Astrocyte of the cerebellum (primary cell): ENCODE data around the gene CYTH3.

ENCODE experiments used
- DNase-seq: peaks from one replicate; pipeline ENCODE4 v3.0.0-alpha.2; 2011; ENCODE audit warnings: low read depth
- H3K4me3 ChIP-seq: 2 replicates; pipeline ENCODE4 v1.5.1; 2011; ENCODE audit warnings: mild to moderate bottlenecking, low read depth, low read length, moderate library complexity
- in situ Hi-C: cut with HindIII; loops from 2 replicates; pipeline ENCODE4 v1.10.0; 2017; ENCODE audit warnings: low sequenced_read_pairs
- TF ChIP-seq, protein P1 (sequence below): IDR thresholded peaks from 2 replicates; pipeline ENCODE4 v1.5.1; 2012; ENCODE audit warnings: low read length, low read depth, moderate library complexity, mild to moderate bottlenecking; ENCODE audit errors: missing control alignments

The CYTH3 gene

GRCh38 chr7:6210621-6211372 is 61.6 kb downstream of the CYTH3 start:
- DNase-seq, result no peak
- in situ Hi-C loops, result no loop called here
- no peak overlapping the region for H3K4me3 ChIP-seq
- TF ChIP-seq, protein P1, sequence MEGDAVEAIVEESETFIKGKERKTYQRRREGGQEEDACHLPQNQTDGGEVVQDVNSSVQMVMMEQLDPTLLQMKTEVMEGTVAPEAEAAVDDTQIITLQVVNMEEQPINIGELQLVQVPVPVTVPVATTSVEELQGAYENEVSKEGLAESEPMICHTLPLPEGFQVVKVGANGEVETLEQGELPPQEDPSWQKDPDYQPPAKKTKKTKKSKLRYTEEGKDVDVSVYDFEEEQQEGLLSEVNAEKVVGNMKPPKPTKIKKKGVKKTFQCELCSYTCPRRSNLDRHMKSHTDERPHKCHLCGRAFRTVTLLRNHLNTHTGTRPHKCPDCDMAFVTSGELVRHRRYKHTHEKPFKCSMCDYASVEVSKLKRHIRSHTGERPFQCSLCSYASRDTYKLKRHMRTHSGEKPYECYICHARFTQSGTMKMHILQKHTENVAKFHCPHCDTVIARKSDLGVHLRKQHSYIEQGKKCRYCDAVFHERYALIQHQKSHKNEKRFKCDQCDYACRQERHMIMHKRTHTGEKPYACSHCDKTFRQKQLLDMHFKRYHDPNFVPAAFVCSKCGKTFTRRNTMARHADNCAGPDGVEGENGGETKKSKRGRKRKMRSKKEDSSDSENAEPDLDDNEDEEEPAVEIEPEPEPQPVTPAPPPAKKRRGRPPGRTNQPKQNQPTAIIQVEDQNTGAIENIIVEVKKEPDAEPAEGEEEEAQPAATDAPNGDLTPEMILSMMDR, result no peak

- TF ChIP-seq, protein P1, result no peak
- H3K4me3 ChIP-seq, result no peak overlapping the region
- in situ Hi-C loops, result loop anchor here (10.0 kb wide), 1 partner anchor 55 kb away; no protein-coding TSS in a partner anchor
- DNase-seq, result no peak
Observed at GRCh38 chr7:6209340-6209739, 63.1 kb downstream of the CYTH3 start.

DNA sequence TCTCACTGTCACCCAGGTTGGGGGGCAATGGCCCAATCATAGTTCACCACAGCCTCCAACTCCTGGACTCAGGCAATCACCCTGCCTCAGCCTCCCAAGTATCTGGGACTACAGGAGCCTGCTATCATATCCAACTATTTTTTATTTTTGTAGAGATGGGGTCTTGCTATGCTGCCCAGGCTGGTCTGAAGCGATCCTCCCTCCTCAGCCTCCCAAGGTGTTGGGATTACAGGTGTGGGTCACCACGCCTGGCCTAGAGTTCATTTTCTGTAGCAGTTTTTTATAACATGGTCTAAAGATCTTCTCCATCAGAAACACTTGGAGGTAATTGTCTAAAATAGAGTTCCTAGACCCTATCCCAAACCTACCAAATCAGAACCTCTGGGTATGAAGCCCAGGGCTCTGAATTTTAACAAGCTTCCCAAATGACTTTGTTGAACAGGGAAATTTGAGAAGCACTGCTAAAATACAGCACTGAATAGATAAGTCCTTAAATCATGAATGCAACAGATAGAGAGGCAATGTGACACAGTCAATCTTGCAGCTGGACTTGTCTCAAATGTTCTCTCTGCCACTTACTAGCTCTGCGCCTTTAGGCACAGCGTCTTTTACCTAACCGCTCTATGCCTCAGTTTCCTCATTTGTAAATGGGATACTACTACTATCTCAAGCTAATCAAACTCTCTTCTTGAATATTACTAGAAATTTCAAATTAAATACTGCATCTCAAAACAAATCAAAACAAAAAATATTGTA is 63.7 kb downstream of the CYTH3 start:
- in situ Hi-C loops, result loop anchor here (10.0 kb wide), 1 partner anchor 56 kb away; no protein-coding TSS in a partner anchor
- H3K4me3 ChIP-seq, result no peak overlapping the region
- DNase-seq, result no peak
- TF ChIP-seq, protein P1, result no peak

DNA sequence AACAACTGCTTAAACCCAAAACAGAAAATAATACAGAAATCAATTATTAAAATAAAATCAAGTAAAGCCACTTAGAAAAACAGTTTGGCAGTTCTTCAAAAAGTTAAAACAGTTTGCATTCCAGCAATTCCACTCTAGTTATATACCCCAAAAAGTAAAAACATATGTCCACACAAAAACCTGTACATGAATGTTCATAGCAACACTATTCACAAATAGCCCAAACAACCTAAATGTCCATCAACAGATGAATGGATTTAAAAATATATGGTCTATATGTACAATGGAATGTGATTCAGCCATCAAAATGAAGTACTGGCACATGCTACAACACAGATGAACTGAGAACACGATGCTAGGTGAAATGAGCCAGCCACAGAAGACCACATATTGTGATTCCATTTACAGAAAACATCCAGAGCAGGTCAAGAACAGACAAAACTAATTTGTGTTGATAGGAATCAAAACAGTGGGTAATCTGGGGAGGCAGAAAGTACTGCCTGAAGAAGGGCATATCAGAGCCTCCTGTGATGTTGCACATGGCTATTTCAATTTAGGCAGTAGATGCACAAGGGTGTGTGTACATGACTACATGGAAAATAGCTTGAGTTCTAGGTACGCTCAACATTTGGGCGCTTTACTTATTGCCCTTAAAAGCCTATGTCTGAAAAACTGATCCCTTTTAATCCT is 66.3 kb downstream of the CYTH3 start:
- in situ Hi-C loops, result loop anchor here (10.0 kb wide), 1 partner anchor 59 kb away; no protein-coding TSS in a partner anchor
- DNase-seq, result no peak
- TF ChIP-seq, protein P1, result no peak
- no peak overlapping the region for H3K4me3 ChIP-seq

DNA sequence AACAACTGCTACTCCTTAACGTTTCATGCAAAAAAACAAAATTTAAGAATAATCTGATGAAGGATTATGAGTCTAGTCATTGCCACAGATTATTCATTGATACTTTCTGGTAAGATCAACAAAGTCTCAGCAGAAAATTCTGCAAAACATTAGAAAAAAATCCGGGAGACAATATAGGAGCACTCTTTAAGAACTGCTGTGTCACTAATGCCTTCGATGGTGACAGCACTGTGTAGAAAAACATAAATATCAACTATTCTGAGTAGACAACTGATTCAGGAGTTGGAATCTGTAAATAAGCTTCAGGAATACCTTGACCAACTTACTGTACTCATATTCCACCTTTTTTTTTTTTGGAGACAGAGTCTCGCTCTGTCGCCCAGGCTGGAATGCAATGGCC is 69.0 kb downstream of the CYTH3 start:
- in situ Hi-C loops, result loop anchor here (10.0 kb wide), 1 partner anchor 61 kb away; no protein-coding TSS in a partner anchor
- no peak overlapping the region for H3K4me3 ChIP-seq
- no peak for DNase-seq
- TF ChIP-seq, protein P1, result no peak

DNA sequence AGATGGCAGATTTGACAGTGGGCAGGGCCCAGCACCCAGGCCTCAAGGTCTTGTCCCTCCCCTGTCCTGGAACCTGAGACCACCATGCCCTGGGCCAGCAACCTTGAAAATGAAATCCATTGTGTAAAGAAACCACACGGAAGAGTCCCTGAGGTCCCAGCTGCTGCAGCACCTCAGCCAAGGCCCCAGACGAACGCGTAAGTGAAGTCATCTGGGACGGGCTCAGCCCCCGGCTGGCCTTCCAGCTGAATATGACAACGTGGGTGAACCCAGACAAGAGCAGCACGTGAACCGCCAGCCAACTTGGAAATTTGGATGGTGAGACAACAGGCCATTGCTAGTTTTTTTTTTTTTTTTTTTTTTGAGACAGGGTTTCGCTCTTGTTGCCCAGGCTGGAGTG is 70.3 kb downstream of the CYTH3 start:
- no peak overlapping the region for H3K4me3 ChIP-seq
- DNase-seq, result no peak
- in situ Hi-C loops, result loop anchor here (10.0 kb wide), 1 partner anchor 63 kb away; no protein-coding TSS in a partner anchor
- TF ChIP-seq, protein P1, result no peak
